ENCODE results near the gene LTN1.
"Not testable (repeated sequence)": the region's sequence is repeated elsewhere in the genome, so short reads cannot be mapped to it uniquely, and the experiment has no call there.

The LTN1 gene

DNA sequence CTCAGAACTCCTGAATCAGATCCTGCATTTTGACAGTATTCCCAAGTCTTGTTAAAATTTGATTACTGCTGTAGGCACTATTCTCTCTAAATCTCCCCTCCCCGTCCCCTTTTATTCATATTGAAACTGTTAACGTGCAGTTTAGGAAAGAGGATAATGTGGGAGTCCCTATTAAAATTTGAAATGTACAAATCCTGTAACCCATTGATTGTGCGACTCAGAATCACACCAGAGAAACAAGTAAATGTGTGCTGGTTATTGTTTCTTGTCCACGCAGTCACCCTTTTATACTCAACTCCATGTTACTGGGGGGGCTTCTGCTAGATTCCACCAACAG is 584 bp upstream of the LTN1 start:
- Histone ChIP-seq H3K27ac (peak overlapping the region in 19 of 21 experiments; percentile 5 to 96 (median 86)), H3K4me3 (peak overlapping the region; percentile 54 to 99 (median 81))

- peak overlapping the region; percentile 4 to 96 (median 87) for H3K27ac ChIP-seq
These were observed 684 bp downstream of the LTN1 start for GRCh38 chr21:28991861-28992525.

DNA sequence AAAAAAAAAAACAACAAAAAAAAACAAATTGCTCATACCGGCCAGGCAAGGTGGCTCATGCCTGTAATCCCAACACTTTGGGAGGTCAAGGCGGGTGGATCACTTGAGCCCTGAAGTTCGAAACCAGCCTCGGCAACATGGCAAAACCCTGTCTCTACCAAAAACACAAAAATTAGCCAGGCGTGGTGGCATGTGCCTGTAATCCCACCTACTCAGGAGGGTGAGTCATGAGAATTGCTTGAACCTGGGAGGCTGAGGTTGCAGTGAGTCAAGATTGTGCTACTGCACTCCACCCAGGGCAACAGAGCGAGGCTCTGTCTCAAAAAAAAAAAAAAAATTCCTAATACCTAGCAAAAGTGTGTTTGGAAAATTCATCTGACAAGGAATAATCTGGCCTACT is 4.5 kb downstream of the LTN1 start:
- H3K4me3 ChIP-seq, H3K27ac ChIP-seq: not testable (repeated sequence)

More at GRCh38 chr21:28991861-28992525, 684 bp downstream of the LTN1 start:
- peak overlapping the region; percentile 54 to 99 (median 81) for H3K4me3 ChIP-seq

DNA sequence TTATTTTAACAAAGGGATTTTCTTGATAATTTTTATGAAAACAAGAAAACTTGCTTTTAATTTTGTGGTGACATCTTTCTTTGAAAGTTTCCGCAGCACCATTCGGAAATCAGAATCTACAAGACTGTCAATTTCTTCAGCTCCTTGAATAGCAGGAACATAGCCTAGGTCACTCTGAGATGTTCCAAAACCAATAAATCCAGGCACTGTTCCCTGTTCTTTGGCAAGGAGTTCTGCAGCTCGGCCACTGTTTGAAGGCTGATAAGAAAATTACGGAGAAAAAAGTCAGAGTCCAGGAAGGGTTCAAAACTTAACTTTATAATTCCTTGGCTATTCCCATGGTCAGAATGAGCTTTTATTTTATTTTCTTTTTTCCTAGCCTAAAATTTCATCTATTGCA is 6.0 kb downstream of the LTN1 start:
- Histone ChIP-seq H3K27ac (no peak overlapping the region), H3K4me3 (no peak overlapping the region)

DNA sequence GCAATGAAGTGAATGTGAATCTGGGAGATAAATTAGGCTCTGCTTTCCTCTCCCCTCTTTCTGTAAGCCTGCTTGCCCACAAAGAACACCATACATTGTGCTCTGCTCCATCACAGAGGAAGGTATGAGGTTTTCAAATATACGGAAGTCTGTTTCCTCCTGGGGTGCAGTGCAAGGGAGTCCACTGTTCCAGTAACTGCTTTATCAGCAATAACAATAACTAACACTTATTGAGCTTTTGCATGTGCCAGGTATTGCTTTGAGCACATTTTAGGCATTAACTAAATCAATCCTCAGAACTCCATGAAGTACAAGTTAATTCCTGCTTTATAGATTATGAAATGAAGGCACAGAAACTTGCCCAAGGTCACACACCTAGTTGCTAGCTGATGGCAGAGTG is 10.0 kb downstream of the LTN1 start:
- Histone ChIP-seq H3K27ac (no peak overlapping the region), H3K4me3 (no peak overlapping the region)

- Histone ChIP-seq H3K27ac (no peak overlapping the region), H3K4me3 (no peak overlapping the region)
These were observed 13.6 kb downstream of the LTN1 start for GRCh38 chr21:28979092-28979491.

DNA sequence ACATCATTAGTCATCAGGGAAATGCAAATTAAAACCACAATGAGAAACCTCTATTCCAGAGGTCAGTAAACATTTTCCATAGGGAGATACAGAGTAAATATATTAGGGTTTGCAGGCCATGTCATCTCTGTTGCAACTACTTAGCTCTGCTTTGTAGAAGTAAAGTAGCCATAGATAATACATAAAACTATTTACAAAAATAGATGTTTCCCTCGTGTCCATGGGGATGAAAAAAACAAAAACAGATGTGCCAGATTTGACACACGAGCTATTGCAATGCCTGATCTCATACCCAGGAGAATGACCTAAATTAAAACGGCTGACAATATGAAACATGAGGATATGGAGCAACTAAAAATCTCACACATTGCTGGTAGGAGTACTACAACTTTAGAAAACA is 17.3 kb downstream of the LTN1 start:
- no peak overlapping the region for H3K4me3 ChIP-seq
- H3K27ac ChIP-seq: peak overlapping the region in 1 of 21 experiments; percentile 33

DNA sequence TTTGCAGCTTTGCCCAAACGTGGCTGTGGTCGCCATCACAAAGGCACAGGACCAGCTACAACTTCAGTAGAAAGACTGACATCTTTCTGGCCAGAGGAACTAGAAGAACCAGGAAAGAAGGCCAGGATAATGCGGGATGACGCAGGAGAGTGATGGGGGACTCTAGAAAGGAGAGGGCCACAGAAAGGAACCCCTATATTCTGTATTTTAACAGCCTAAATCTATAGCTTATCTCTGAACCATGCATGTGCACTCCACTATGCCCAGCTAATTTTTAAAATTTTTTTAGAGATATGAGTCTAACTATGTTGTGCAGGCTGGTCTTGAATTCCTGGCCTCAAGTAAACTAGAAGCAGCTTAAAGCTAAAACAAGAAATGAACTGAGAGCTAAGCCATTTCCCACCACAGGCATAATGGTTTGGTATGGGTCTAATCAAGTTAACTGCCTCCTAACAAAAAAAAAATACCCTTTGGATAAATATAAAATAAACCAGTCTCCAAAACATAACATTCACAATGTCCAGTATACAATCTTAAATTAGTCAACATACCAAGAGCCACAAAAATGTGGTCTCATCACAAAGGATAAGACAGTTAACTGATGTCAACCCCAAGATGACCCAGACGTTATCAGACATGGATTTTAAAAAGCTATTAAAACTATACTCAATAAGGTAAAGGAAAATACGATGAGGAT is 18.0 kb downstream of the LTN1 start:
- Histone ChIP-seq H3K27ac (peak overlapping the region in 2 of 21 experiments; percentile 8 to 15), H3K4me3 (no peak overlapping the region)

DNA sequence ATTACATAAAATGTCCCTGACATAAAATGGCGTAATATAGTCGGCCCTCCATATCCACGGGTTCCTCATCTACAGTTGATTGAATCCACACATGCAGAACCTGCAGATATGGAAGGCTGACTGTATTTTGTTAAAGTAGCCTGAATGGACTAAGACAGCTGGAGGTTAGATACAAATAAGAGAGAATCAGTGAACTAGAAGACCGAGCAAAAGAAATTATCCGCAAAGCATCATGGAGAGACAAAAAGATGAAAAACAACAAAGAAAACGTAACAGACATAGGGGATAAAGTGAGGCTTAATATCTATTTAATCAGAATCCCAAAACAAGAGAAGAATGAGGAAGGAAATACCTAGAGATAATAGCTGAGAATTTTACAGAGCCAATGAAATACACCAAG is 20.3 kb downstream of the LTN1 start:
- Histone ChIP-seq H3K27ac (no peak overlapping the region), H3K4me3 (no peak overlapping the region)

- H3K27ac ChIP-seq: no peak overlapping the region
- no peak overlapping the region for H3K4me3 ChIP-seq
These were observed 21.5 kb downstream of the LTN1 start for GRCh38 chr21:28971171-28971570.

DNA sequence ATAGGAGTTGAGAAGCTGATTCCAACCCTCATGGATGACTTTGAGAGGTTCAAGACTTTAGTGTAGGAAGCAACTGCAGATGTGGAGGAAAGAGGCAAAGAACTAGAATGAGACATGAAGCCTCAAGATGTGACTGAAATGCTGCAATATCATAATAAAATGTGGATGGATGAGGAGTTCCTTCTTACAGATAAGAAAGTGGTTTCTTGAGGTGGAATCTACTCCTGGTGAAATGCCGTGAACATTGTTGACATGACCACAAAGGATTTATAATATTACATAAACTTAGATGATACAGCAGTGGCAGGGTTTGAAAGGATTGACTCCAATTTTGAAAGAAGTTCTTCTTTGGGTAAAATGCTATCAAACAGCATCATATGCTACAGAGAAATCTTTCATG is 28.8 kb downstream of the LTN1 start:
- Histone ChIP-seq H3K4me3 (no peak overlapping the region), H3K27ac (no peak overlapping the region)

GRCh38 chr21:28962465-28962864 is 30.2 kb downstream of the LTN1 start:
- Histone ChIP-seq H3K4me3 (no peak overlapping the region), H3K27ac (no peak overlapping the region)

DNA sequence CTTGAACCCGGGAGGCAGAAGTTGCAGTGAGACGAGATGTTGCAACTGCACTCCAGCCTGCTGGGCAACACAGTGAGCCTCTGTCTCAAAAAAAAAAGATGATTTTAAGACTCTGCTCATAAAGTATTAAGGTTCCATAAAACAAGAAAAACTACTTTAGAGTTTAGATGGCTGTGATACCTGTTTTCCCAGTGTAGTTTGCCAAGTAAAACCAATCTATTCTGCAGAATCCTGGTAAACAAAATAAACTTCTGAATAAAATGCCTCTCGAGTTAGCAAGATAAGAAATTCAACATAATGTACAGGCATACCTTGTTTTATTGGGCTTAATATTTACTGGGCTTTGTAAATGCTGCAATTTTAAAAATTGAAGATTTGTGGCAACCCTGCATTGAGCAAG is 30.8 kb downstream of the LTN1 start:
- H3K27ac ChIP-seq: no peak overlapping the region
- H3K4me3 ChIP-seq: no peak overlapping the region

- H3K4me3 ChIP-seq: no peak overlapping the region
- no peak overlapping the region for H3K27ac ChIP-seq
These were observed 32.4 kb downstream of the LTN1 start for GRCh38 chr21:28960245-28960644.

GRCh38 chr21:28959367-28960099 is 33.1 kb downstream of the LTN1 start:
- Histone ChIP-seq H3K27ac (no peak overlapping the region), H3K4me3 (no peak overlapping the region)

DNA sequence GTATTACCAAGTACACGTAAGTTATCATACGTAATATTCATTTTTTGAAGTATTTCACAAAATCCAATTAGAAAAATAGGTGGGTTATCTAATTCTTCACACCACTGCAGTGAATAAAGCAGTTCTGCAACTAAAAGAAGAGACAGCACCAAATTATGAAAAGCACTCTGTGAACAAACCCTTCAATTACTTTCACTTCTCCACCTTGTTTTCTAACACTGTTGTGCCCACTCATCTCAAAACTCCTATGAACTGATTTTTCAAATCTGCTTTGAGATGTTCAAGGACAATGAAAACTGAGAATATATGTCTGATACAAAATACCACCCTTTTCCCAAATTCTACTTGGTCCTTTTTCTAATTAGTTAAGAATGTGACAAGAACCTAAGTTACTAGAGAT is 39.4 kb downstream of the LTN1 start:
- Histone ChIP-seq H3K27ac (no peak overlapping the region), H3K4me3 (no peak overlapping the region)

GRCh38 chr21:28952686-28953085 is 40.0 kb downstream of the LTN1 start:
- Histone ChIP-seq H3K4me3 (no peak overlapping the region), H3K27ac (no peak overlapping the region)

DNA sequence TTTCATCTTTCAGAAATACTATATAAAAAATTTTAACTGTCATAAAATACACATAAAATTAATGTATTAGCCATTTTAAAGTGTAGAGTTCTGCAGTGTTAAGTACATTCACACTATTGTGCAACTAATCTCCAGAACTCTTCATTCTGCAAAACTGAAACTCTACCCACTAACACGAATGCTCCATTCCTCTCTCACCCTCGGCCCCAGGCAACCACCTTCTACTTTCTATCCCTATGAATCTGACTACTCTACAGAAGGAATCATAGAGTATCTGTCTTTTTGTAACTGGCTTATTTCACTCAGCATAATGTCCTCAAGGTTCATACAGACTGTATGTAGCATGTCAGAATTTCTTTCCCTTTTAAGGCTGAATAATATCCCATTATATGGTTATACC is 43.4 kb downstream of the LTN1 start:
- H3K27ac ChIP-seq: no peak overlapping the region

DNA sequence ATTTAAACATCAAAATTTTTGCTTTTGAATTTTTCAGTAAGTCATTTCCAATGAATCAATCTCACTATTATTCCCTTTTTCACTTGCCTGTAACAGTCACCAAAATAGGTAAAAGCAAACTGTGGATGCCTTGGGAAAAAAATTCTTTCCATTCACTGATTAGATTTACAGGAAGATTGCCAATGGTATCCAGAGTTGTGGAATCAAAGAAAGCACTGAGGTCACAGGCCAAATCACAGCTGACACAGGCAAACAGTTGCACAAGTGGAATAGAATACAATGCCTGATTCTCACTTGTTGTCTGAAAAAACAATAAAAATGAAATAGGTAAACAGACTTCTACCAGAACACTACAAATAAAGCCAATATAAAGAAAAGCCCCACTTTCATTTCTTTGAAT is 48.4 kb downstream of the LTN1 start:
- Histone ChIP-seq H3K4me3 (no peak overlapping the region), H3K27ac (no peak overlapping the region)

More for the DNA sequence above, 43.4 kb downstream of the LTN1 start:
- no peak overlapping the region for H3K4me3 ChIP-seq

- Histone ChIP-seq H3K4me3 (no peak overlapping the region), H3K27ac (no peak overlapping the region)
These were observed 49.0 kb downstream of the LTN1 start for GRCh38 chr21:28943631-28944030.

GRCh38 chr21:28938726-28939125 is 54.0 kb downstream of the LTN1 start:
- no peak overlapping the region for H3K4me3 ChIP-seq
- H3K27ac ChIP-seq: no peak overlapping the region
